ENCODE results near the gene PEX14.

GRCh38 chr1:10671090-10671489, 196.3 kb downstream of the PEX14 start:
- TF ChIP-seq YY1 (IDR thresholded peaks at IDR 0.05; ENCODE audit: insufficient read depth, insufficient read length) = no peak
- no peak for TF ChIP-seq SUZ12 (IDR thresholded peaks at IDR 0.05; ENCODE audit: extremely low read depth, insufficient read depth, insufficient read length)

Data from NT2/D1 (cell line).